Measurements from ENCODE around the gene CDC37L1. TPM values are rescaled to one million over a fixed set of nuclear protein-coding genes. Genes with fewer than 3 reads are reported as not detected.
"Not testable (repeated sequence)": the region's sequence is repeated elsewhere in the genome, so short reads cannot be mapped to it uniquely, and the experiment has no call there.

Gene CDC37L1
- total RNA-seq, 1 donor from 2014 or later, result 12.3 TPM

DNA sequence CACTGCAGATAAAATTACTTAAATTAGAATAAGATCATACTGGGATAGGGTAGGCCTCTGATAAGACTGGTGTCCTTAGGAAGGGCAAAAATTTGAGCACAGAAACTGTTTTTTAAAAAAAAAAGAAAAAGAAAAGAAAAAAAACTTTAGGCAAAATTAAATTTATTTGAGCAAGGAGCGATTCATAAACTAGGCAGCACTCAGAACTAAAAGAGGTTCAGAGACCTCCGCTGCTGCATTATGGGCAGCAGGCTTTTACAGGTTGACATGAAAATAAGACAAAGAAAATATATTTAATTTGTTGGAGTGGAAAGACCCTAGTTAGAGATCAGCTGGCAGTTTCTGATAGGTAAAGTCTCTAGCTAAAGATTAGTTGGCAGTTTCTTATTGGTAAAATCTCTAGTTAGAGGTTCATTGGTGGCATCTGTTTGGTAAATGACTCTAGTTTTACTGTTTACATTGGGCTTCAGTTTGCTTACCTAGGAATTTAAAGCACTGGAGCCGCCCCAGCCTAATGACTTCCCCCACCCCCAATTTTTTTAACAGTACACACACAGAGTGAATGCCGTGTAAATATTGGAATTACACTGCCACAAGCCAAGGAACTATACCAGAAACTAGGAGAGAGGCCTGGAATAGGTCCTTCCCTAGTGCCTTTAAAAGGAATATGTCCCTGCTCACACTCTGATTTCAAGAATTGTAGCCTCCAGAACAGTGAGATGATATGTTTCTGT lies 21.8 kb upstream of the CDC37L1 start:
- TF ChIP-seq, protein P1, sequence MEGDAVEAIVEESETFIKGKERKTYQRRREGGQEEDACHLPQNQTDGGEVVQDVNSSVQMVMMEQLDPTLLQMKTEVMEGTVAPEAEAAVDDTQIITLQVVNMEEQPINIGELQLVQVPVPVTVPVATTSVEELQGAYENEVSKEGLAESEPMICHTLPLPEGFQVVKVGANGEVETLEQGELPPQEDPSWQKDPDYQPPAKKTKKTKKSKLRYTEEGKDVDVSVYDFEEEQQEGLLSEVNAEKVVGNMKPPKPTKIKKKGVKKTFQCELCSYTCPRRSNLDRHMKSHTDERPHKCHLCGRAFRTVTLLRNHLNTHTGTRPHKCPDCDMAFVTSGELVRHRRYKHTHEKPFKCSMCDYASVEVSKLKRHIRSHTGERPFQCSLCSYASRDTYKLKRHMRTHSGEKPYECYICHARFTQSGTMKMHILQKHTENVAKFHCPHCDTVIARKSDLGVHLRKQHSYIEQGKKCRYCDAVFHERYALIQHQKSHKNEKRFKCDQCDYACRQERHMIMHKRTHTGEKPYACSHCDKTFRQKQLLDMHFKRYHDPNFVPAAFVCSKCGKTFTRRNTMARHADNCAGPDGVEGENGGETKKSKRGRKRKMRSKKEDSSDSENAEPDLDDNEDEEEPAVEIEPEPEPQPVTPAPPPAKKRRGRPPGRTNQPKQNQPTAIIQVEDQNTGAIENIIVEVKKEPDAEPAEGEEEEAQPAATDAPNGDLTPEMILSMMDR (IDR thresholded peaks at IDR 0.05), result no peak
- no peak overlapping the region for H3K27ac Mint-ChIP-seq
- intact Hi-C loops (cut with micrococcal nuclease), result no loop called here

GRCh38 chr9:4660665-4661064 lies 18.7 kb upstream of the CDC37L1 start:
- H3K9me3 Mint-ChIP-seq; H3K27ac Mint-ChIP-seq; ATAC-seq (ENCODE audit: low read depth); POLR2A ChIA-PET; DNase-seq; H3K27me3 Mint-ChIP-seq; H3K36me3 Mint-ChIP-seq (ENCODE audit: low read depth): not testable (repeated sequence)
- Mint-ChIP-seq H3K4me3 (peak overlapping the region; percentile 28), H3K4me1 (peaks cover 37% of the 10 kb centered on the region)
- CTCF ChIA-PET, result interaction anchor here (0.6 to 1.1 kb wide), 2 partner anchors 19 to 102 kb away, joined by 3 read pairs; partner anchors contain the start of gene CDC37L1
- intact Hi-C loops (cut with micrococcal nuclease), result loop anchor here (5.0 to 10.0 kb wide), 2 partner anchors 196 to 327 kb away; partner anchors contain the start of gene JAK2

More for the DNA sequence above, 21.8 kb upstream of the CDC37L1 start:
- H3K9me3 Mint-ChIP-seq, result no peaks in the 10 kb centered on the region
- DNase-seq (no peak), ATAC-seq (ENCODE audit: low read depth) (no peak)
- ChIA-PET CTCF (no interaction called here), POLR2A (no interaction called here)
- no peak overlapping the region for H3K4me3 Mint-ChIP-seq
- peaks cover 8% of the 10 kb centered on the region for H3K4me1 Mint-ChIP-seq
- H3K27me3 Mint-ChIP-seq, result peaks cover 4% of the 10 kb centered on the region
- peaks cover 2% of the 10 kb centered on the region for H3K36me3 Mint-ChIP-seq (ENCODE audit: low read depth)

DNA sequence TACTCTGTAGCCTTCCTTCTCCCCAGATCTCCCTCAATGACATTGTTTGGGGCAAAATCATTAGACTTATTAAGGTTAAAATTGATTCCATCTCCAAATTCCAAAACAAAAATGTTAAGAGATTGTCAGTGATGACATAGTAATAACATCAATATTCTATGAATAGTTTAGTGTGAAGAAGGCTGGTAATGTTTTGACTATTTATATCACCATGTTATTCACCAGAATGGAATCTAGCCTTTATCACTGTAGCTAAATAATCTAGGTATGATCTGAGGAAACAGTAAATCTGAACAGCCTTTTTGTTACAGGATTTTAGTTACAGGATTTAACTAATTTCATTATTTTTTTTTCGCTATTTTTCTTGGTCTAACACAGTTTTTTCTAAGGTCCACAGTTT lies 18.2 kb upstream of the CDC37L1 start:
- Mint-ChIP-seq H3K4me3 (peak overlapping the region; percentile 92), H3K4me1 (peaks cover 42% of the 10 kb centered on the region)

GRCh38 chr9:4661611-4662010 lies 17.8 kb upstream of the CDC37L1 start:
- ChIA-PET POLR2A (interaction anchor here (0.8 to 3.2 kb wide), 2 partner anchors 18 to 79 kb away, joined by 3 to 21 read pairs; partner anchors contain the start of genes AK3 and CDC37L1), CTCF (interaction anchor here (1.1 kb wide), 1 partner anchor 18 kb away, joined by 3 read pairs; the partner anchor contains the start of gene CDC37L1)
- intact Hi-C loops (cut with micrococcal nuclease), result loop anchor here (1.0 to 10.0 kb wide), 4 partner anchors 18 to 326 kb away; partner anchors contain the start of genes AK3, CDC37L1 and JAK2
- TF ChIP-seq, protein P1 (IDR thresholded peaks at IDR 0.05), result no peak
- Mint-ChIP-seq H3K9me3 (no peaks in the 10 kb centered on the region), H3K27me3 (peaks cover 8% of the 10 kb centered on the region), H3K36me3 (ENCODE audit: low read depth) (peaks cover 4% of the 10 kb centered on the region), H3K4me3 (peak overlapping the region; percentile 92), H3K27ac (peak overlapping the region; percentile 80), H3K4me1 (peaks cover 46% of the 10 kb centered on the region)
- ATAC-seq (ENCODE audit: low read depth), result no peak
- DNase-seq, result no peak

More for the DNA sequence above, 18.2 kb upstream of the CDC37L1 start:
- Mint-ChIP-seq H3K9me3 (no peaks in the 10 kb centered on the region), H3K27me3 (peaks cover 8% of the 10 kb centered on the region), H3K36me3 (ENCODE audit: low read depth) (peaks cover 4% of the 10 kb centered on the region), H3K27ac (no peak overlapping the region)
- intact Hi-C loops (cut with micrococcal nuclease), result loop anchor here (5.0 to 10.0 kb wide), 2 partner anchors 196 to 326 kb away; partner anchors contain the start of gene JAK2
- ATAC-seq (ENCODE audit: low read depth), result no peak
- ChIA-PET POLR2A (interaction anchor here (0.8 kb wide), 1 partner anchor 80 kb away, joined by 3 read pairs; the partner anchor contains the start of gene AK3), CTCF (interaction anchor here (0.6 to 1.1 kb wide), 2 partner anchors 18 to 101 kb away, joined by 3 read pairs; partner anchors contain the start of gene CDC37L1)
- DNase-seq, result no peak
- TF ChIP-seq, protein P1 (IDR thresholded peaks at IDR 0.05), result no peak

- Mint-ChIP-seq H3K4me1 (peaks cover 47% of the 10 kb centered on the region), H3K9me3 (no peaks in the 10 kb centered on the region), H3K4me3 (peak within 1 kb of the TSS; percentile 92), H3K27ac (peak within 1 kb of the TSS; percentile 80), H3K36me3 (ENCODE audit: low read depth) (peaks cover 4% of the 10 kb centered on the region), H3K27me3 (peaks cover 8% of the 10 kb centered on the region)
- TF ChIP-seq, protein P1 (IDR thresholded peaks at IDR 0.05), result no peak
- DNase-seq, result peak; percentile 66
- CTCF ChIA-PET, result no interaction called here
- POLR2A ChIA-PET, result interaction anchor here (0.6 to 3.2 kb wide), 3 partner anchors 17 to 80 kb away, joined by 3 to 21 read pairs (median 5); partner anchors contain the start of genes AK3 and CDC37L1
- intact Hi-C loops (cut with micrococcal nuclease), result loop anchor here (1.0 to 10.0 kb wide), 4 partner anchors 17 to 325 kb away; partner anchors contain the start of genes AK3, CDC37L1 and JAK2
- peak; percentile 87 for ATAC-seq (ENCODE audit: low read depth)
Measured at GRCh38 chr9:4662108-4662988, 17.0 kb upstream of the CDC37L1 start, which contains the start of gene PLPP6. TSS of gene PLPP6 (plus strand) at chr9:4662294. CDS start at chr9:4662376, 82 bp downstream.

Measured in activated B cell treated with CpG ODN at 0.5 μM for 24 hours (primary cell).